B cell (primary cell): ENCODE results near the gene ZNF45.

Experiments used
- EZH2 ChIP-seq: IDR thresholded peaks from 2 replicates; pipeline ENCODE4 v1.6.1; 2012; ENCODE audit warnings: borderline replicate concordance, low read depth, mild to moderate bottlenecking, moderate library complexity, low read length; ENCODE audit not compliant: insufficient read depth, poor library complexity, severe bottlenecking
- TF ChIP-seq, protein P1 (sequence below): fragments of 200-600 bp; IDR thresholded peaks from one replicate; pipeline ENCODE4 v1.8.0; 2022; ENCODE audit warnings: antibody characterized with exemption, mild to moderate bottlenecking

DNA sequence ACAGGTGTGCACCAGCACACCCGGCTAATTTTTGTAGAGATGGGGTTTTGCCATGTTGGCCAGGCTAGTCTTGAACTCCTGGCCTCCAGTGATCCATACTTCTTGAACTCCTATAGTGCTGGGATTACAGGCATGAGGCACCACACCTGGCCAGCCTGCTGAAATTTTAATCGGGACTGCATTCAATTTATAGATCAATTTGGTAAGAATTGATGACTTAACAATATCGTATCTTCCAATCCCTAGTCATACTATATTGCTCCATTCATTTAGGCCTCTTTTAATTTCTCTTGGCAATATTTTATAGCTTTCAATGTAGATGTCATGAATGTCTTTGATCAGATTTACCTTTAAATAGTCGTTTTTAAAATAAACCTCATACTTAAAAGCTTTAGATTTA is 5.6 kb upstream of the ZNF45 start:
- TF ChIP-seq, protein P1, sequence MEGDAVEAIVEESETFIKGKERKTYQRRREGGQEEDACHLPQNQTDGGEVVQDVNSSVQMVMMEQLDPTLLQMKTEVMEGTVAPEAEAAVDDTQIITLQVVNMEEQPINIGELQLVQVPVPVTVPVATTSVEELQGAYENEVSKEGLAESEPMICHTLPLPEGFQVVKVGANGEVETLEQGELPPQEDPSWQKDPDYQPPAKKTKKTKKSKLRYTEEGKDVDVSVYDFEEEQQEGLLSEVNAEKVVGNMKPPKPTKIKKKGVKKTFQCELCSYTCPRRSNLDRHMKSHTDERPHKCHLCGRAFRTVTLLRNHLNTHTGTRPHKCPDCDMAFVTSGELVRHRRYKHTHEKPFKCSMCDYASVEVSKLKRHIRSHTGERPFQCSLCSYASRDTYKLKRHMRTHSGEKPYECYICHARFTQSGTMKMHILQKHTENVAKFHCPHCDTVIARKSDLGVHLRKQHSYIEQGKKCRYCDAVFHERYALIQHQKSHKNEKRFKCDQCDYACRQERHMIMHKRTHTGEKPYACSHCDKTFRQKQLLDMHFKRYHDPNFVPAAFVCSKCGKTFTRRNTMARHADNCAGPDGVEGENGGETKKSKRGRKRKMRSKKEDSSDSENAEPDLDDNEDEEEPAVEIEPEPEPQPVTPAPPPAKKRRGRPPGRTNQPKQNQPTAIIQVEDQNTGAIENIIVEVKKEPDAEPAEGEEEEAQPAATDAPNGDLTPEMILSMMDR = no peak
- no peak for TF ChIP-seq EZH2
